Muscle of arm (tissue), 12 donors: ENCODE results near the gene SPG7. TPM values are rescaled to one million over a fixed set of nuclear protein-coding genes. Genes with fewer than 3 reads are reported as not detected.

Experiments used
- DNase-seq: peaks from one replicate; pipeline ENCODE4 v3.0.0-alpha.2; 2013
- polyA plus RNA-seq, 12 donors: library from polyadenylated mRNA; unstranded; fragments of 120-200 nt; gene quantifications; one replicate each; pipeline ENCODE4 v1.2.1, GENCODE V29; 2013; ENCODE audit not compliant: insufficient read length in 12 of 12

Gene SPG7
- polyA plus RNA-seq, 12 donors, result 48.3 to 103 (median 64.5) TPM; not detected in 1

GRCh38 chr16:89596957-89597649, 88.9 kb downstream of the SPG7 start:
- DNase-seq, result no peak

- no peak for DNase-seq
Observed at GRCh38 chr16:89598199-89598598, 90.0 kb downstream of the SPG7 start.

DNA sequence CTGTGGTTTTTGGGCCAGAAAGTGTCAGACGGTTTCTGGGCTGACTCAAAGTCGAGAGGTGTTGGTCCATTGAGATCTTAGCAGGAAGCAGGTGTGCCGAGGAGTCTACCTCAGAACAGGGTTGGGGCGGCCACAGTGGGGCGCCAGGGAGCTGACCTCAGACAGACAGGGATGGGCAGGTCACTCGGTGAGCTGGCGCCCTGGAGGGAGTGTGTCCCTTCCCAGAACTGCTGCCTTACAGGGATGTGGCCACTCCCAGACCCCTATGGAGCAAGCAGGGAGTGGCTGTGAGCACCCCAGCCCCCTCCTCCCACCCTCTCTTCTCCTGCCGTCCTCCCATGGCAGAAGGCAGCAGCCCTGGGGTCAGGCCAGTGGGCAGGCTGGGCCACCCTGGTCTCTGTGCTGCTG, 91.3 kb downstream of the SPG7 start:
- no peak for DNase-seq

- DNase-seq, result no peak
Observed at GRCh38 chr16:89599902-89600301, 91.7 kb downstream of the SPG7 start.

DNA sequence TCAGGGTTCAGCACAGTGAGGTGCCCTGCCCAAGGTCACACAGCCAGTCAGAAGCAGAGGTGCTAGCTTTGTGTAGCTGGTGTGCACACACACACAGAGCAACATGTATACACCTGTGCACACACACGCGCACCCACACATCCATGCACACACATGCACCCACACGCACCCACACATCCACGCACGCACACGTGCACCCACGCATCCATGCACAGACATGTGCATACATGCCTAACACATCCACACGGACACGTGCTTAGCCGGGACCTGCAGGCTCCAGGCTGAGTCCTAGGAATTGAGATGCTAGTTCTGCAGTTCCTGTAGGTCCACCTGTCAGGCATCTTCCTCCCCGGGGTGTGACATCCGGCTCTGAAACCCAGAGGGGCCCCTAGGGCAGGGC, 92.2 kb downstream of the SPG7 start:
- DNase-seq, result no peak

DNA sequence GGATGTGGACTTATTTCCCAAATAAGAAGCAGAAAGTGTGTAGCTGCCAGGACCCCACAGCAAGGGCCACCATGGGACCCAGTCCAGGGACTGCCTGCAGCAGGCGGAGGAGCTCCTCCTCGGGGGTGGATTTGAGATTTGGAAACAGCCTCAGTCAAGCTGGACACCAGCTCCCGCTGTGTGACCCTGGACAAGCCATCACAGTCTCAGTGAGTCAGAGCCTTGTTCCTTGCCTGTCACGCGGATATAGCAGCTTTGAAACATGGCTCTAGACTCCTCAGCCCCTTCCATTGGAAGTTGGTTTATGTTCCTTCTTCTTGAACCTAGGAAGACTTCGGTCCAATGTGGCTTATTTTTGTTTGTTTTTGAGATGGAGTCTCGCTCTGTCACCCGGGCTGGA, 92.8 kb downstream of the SPG7 start:
- no peak for DNase-seq

DNA sequence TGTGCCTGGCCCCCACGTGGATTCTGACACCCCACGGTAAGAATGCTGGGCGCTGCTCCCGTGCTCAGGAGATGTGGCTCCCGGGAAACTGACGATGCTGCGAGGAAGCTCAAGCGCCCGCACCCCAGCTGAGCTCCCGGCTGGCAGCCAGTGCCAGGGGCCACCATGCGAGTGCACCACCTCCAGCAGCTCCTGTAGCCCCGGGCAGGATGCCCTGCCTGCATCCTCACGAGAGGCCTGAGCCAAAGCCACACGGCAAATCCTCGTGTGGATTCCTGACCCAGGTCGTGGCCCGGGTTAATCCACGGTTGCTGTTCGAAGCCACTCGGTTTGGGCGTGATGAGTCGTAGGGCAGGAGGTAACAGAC, 93.7 kb downstream of the SPG7 start:
- no peak for DNase-seq

DNA sequence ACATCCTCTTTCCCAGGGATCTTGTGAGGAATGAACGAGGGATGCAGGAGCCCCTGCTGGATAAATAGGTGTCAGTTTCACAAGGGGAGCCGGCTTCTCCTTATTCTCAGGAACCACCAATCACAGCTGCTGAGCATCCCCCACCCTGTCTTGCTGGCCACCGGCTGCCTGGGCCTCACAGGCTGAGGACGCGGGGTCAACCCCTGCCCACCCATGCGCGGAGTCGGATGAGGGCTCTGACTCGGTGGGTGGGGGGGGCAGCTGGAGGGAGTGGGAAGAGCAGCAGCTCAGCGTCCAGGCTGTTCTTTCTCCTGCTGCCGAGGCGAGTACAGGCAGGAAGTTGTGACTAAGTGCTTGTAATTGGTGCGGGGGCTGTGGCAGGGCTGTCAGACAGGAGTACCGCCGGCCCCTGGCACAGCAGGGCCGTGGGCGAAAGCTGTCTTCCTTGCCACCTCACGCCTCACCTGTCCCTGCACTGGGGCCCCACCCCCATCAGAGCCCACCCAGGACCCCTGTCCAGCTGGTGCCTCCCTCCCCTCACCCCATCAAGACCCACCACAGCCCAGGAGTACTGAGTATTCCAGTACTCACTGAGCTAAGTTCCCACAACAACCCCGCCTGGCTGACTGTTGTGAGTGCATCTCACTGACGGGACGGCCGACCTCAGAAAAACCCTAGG, 94.2 kb downstream of the SPG7 start:
- no peak for DNase-seq

- no peak for DNase-seq
Observed at GRCh38 chr16:89602952-89603590, 94.9 kb downstream of the SPG7 start.

DNA sequence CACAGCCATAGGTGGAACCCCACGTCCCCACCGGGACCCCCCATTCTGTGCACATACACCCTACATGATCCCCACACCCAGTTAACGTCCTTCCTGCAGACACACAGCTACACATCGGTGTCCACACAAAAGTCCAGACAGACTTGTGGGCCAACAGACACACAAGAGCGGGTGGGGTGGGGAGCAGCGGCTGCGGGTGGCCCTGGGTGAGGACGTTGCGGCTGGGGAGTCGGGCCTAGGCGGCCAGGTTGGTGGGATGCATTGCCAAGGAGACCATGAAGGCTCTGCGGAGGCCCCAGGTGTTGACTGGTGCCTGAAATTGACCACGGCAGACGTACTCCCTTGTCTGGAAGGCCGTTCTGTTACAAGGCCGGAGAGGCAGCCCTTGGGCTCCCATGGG, 96.6 kb downstream of the SPG7 start:
- DNase-seq, result no peak

- no peak for DNase-seq
Observed at GRCh38 chr16:89605186-89605970, 97.2 kb downstream of the SPG7 start.

DNA sequence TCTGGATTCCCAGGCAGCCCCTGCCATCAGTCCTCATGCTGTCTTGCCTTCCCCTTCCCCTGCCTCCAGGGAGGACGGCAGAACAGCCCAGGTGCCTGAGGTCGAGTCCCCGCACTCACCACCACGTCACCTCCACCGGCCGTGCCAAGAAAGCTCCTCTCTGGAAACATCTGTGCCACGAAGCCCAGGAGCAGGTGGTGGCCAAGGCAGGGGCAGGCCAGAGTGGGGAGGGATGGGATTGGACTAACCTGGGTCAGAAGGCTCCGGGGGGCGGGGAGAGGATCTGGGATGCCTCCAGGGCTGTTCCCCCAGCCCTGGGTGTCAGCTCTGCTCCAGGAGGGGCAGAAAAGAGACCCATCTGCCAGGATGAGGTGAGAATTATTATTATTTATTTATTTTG, 97.8 kb downstream of the SPG7 start:
- no peak for DNase-seq

Other genes starting within 250 kb of the SPG7 start
- 100 to 1,000 TPM in 2 of 12 donors, 10 to 100 TPM in 9, not detected in 1; 52.0 to 116 (median 61.1) TPM for gene ANKRD11, start 17.8 kb upstream of the SPG7 start, polyA plus RNA-seq
- gene RPL13, start 52.3 kb downstream of the SPG7 start, polyA plus RNA-seq, result 1,000 to 10,000 TPM; 1,406 to 4,683 (median 3,152) TPM
- 1 to 10 TPM in 1 of 12 donors, under 1 TPM in 4, not detected in 7; 0.17 to 1.8 (median 0.29) TPM for gene CPNE7, start 67.4 kb downstream of the SPG7 start, polyA plus RNA-seq
- 1 to 10 TPM in 3 of 12 donors, under 1 TPM in 7, not detected in 2; 0.30 to 4.1 (median 0.76) TPM for gene DPEP1, start 105.2 kb downstream of the SPG7 start, polyA plus RNA-seq
- gene CHMP1A, start 149.3 kb downstream of the SPG7 start, polyA plus RNA-seq, result 10 to 100 TPM in 11 of 12 donors, not detected in 1; 32.7 to 61.0 (median 45.6) TPM
- gene SPATA33, start 149.4 kb downstream of the SPG7 start, polyA plus RNA-seq, result 1 to 10 TPM in 11 of 12 donors, not detected in 1; 2.2 to 9.3 (median 5.2) TPM
- 10 to 100 TPM in 11 of 12 donors, not detected in 1; 39.0 to 72.1 (median 46.5) TPM for gene CDK10, start 178.3 kb downstream of the SPG7 start, polyA plus RNA-seq
- gene SPATA2L, start 193.3 kb downstream of the SPG7 start, polyA plus RNA-seq, result 1 to 10 TPM in 10 of 12 donors, not detected in 2; 1.2 to 3.3 (median 1.7) TPM
- gene VPS9D1, start 212.5 kb downstream of the SPG7 start, polyA plus RNA-seq, result 10 to 100 TPM in 4 of 12 donors, 1 to 10 TPM in 7, not detected in 1; 7.0 to 16.5 (median 9.4) TPM
- gene ZNF276, start 213.1 kb downstream of the SPG7 start, polyA plus RNA-seq, result 10 to 100 TPM in 11 of 12 donors, not detected in 1; 15.7 to 35.5 (median 20.8) TPM